Activated naive CD4-positive, alpha-beta T cell treated with anti-CD3 and anti-CD28 coated beads for 36 hours (primary cell): ENCODE data around the gene AFG1L. TPM values are rescaled to one million over a fixed set of nuclear protein-coding genes. Genes with fewer than 3 reads are reported as not detected.
"Not testable (repeated sequence)": the region's sequence is repeated elsewhere in the genome, so short reads cannot be mapped to it uniquely, and the experiment has no call there.

ENCODE experiments used
- CTCF ChIA-PET: fragments of 350-600 bp; sonication (Branson Sonifier 250); formaldehyde crosslinking; loops from one replicate; lab custom pipeline; 2021; ENCODE audit warnings: antibody characterized with exemption; lab: Charles Lee
- DNase-seq: peaks from one replicate; pipeline ENCODE4 v3.0.0-alpha.2; 2020
- H3K27ac Mint-ChIP-seq: one replicate; pipeline ENCODE4 v1.8.0; 2021; ENCODE audit warnings: mild to moderate bottlenecking, mixed read lengths
- H3K27me3 Mint-ChIP-seq: one replicate; pipeline ENCODE4 v1.8.0; 2021; ENCODE audit warnings: low read depth, mixed read lengths
- H3K36me3 Mint-ChIP-seq: one replicate; pipeline ENCODE4 v1.8.0; 2021; ENCODE audit warnings: low read depth, mixed read lengths
- H3K4me1 Mint-ChIP-seq: one replicate; pipeline ENCODE4 v1.8.0; 2021; ENCODE audit warnings: low read depth, mixed read lengths
- H3K4me3 Mint-ChIP-seq: one replicate; pipeline ENCODE4 v1.8.0; 2021; ENCODE audit warnings: mild to moderate bottlenecking, moderate library complexity, mixed read lengths
- H3K9me3 Mint-ChIP-seq: one replicate; pipeline ENCODE4 v1.8.0; 2021; ENCODE audit warnings: mixed read lengths
- intact Hi-C: fragments of 100-400 bp; cut with micrococcal nuclease; formaldehyde crosslinking; loops from one replicate; pipeline ENCODE4 v1.15.1; 2023
- total RNA-seq, 2 experiments: library from RNA; stranded (reverse); gene quantifications; one replicate each; pipeline ENCODE4 v1.2.3, GENCODE V29; 2021

AFG1L gene
- total RNA-seq, 2 experiments from 2014 or later: 5.4 to 5.9 TPM

DNA sequence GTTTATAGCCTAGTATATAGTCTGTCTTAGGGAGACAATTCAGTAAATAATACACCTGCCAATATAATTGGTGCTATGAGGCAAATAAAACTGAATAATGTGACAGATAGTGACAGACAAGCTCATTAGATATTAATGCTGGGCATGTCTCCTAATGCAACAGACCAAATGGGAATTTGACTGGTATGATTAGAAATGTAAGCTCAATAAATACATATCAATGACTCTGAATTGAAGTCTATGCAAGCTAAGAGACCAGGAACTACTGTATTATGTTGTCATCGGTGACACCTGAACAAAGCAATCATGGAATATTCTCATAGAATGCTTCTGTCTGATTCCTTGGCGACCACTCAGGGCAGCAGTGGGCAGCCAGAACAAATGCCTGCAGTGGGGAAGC lies 31.5 kb upstream of the AFG1L start:
- CTCF ChIA-PET: interaction anchor here (0.7 to 0.9 kb wide), 2 partner anchors 16 to 116 kb away, joined by 3 read pairs; no protein-coding TSS in a partner anchor

DNA sequence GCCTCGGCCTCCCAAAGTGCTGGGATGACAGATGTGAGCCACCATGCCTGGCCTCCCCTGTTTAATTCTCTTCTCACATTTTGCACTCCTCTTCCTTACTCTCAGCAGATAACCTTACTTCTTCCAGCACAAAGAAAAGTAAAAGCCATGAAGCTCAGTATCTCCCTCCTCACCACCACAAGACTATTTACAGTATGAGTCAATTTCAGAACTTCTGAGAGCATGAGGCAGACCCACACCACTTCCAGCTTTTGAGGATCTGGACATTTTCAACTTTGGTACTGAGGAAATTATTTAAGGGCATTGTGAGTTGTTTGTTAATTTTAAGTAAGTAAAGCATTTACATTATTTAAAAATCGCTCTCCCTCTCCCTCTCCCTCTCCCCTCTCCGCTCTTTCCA lies 26.0 kb upstream of the AFG1L start:
- Mint-ChIP-seq H3K27ac (no peak overlapping the region), H3K4me3 (no peak overlapping the region), H3K9me3 (no peaks in the 10 kb centered on the region), H3K36me3 (no peaks in the 10 kb centered on the region), H3K27me3 (no peaks in the 10 kb centered on the region), H3K4me1 (no peaks in the 10 kb centered on the region)
- CTCF ChIA-PET: interaction anchor here (0.7 kb wide), 1 partner anchor 48 kb away, joined by 3 read pairs; no protein-coding TSS in a partner anchor
- DNase-seq: no peak
- intact Hi-C loops: loop anchor here (10.0 kb wide), 2 partner anchors 256 to 826 kb away; partner anchors contain the start of genes CEP57L1 and SESN1

More for the DNA sequence above, 31.5 kb upstream of the AFG1L start:
- no peak for DNase-seq
- Mint-ChIP-seq H3K27me3 (no peaks in the 10 kb centered on the region), H3K9me3 (no peaks in the 10 kb centered on the region), H3K4me1 (peaks cover 10% of the 10 kb centered on the region), H3K36me3 (no peaks in the 10 kb centered on the region), H3K4me3 (no peak overlapping the region), H3K27ac (no peak overlapping the region)
- intact Hi-C loops: loop anchor here (5.0 to 10.0 kb wide), 3 partner anchors 261 to 1741 kb away; partner anchors contain the start of genes CEP57L1 and SESN1

DNA sequence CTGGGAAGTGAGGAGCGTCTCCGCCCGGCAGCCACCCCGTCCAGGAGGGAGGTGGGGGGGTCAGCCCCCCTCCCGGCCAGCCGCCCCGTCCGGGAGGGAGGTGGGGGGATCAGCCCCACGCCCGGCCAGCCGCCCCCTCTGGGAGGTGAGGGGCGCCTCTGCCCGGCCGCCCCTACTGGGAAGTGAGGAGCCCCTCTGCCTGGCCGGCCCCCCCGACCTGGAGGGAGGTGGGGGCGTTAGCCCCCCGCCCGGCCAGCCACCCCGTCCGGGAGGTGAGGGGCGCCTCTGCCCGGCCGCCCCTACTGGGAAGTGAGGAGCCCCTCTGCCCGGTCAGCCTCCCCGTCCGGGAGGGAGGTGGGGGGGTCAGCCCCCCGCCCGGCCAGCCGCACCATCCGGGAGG lies 24.9 kb upstream of the AFG1L start:
- intact Hi-C loops: loop anchor here (10.0 kb wide), 2 partner anchors 255 to 825 kb away; partner anchors contain the start of genes CEP57L1 and SESN1

DNA sequence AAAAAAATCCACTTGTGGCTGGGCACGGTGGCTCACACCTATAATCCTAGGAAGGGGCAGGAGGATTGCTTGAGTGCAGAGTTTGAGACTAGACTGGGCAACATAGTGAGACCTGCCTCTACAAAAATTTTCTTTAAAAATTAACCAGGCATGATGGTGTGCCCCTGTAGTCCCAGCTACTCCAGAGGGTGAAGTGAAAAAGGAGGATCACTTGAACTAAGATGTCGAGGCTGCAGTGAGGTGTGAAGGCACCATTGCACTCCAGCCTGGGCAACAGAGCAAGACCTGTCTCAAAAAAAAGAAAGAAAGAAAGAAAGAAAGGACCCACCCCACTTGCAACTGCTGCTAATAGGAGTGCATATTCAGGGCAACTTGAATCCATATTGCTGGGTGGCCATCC lies 20.3 kb upstream of the AFG1L start:
- Mint-ChIP-seq H3K9me3 (no peaks in the 10 kb centered on the region), H3K27ac (no peak overlapping the region), H3K27me3 (no peaks in the 10 kb centered on the region), H3K36me3 (no peaks in the 10 kb centered on the region), H3K4me3 (no peak overlapping the region), H3K4me1 (no peaks in the 10 kb centered on the region)
- DNase-seq: no peak
- CTCF ChIA-PET: interaction anchor here (0.8 kb wide), 1 partner anchor 52 kb away, joined by 3 read pairs; no protein-coding TSS in a partner anchor
- intact Hi-C loops: no loop called here

More for the DNA sequence above, 24.9 kb upstream of the AFG1L start:
- DNase-seq, H3K9me3 Mint-ChIP-seq, H3K27ac Mint-ChIP-seq, H3K36me3 Mint-ChIP-seq, H3K4me3 Mint-ChIP-seq, H3K4me1 Mint-ChIP-seq, H3K27me3 Mint-ChIP-seq, CTCF ChIA-PET: not testable (repeated sequence)

DNA sequence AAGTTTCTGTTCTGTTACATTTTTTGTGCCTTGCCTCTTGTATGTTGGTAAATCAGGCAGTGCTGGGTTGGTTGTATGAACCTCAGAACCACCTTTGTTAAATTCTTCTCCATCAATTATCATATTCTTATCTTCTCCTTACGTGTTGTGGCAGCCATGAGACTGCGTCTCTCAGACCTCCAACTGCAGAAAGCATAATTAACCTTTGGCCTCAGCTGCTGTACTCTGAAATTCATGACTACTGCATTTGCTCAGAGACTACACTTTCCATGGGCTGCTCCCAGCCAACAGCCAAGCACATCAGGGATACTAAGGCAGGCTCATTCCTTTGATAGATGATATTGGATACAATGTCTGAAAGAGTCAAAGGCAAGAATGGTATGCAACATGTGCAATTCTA lies 18.9 kb upstream of the AFG1L start:
- no peaks in the 10 kb centered on the region for H3K36me3 Mint-ChIP-seq
- H3K27me3 Mint-ChIP-seq: no peaks in the 10 kb centered on the region
- CTCF ChIA-PET: interaction anchor here (0.6 kb wide), 1 partner anchor 251 kb away, joined by 3 read pairs; no protein-coding TSS in a partner anchor
- no peak for DNase-seq
- no peak overlapping the region for H3K27ac Mint-ChIP-seq
- H3K4me3 Mint-ChIP-seq: no peak overlapping the region
- intact Hi-C loops: no loop called here
- H3K9me3 Mint-ChIP-seq: no peaks in the 10 kb centered on the region
- H3K4me1 Mint-ChIP-seq: no peaks in the 10 kb centered on the region

DNA sequence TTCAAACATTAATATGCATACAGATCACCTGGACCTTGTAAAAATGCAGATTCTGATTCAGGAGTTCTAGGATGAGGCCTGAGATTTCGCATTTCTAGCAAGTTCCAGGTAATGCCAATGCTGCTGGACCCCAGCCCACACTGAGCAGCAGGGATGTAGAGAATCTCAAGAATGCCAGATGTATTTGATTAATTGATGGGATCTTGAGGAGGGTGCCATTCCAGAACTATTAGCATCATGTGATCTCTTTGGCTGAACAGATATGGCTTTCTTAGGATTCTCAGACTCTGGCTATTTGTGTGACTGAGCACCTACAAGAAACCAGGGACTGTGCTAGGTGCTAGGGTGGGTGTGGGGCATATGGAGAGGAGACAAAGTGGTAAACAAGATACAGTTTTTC lies 17.6 kb upstream of the AFG1L start:
- Mint-ChIP-seq H3K4me1 (no peaks in the 10 kb centered on the region), H3K4me3 (no peak overlapping the region), H3K27me3 (no peaks in the 10 kb centered on the region), H3K27ac (no peak overlapping the region), H3K9me3 (no peaks in the 10 kb centered on the region), H3K36me3 (no peaks in the 10 kb centered on the region)
- no peak for DNase-seq
- CTCF ChIA-PET: no interaction called here
- intact Hi-C loops: no loop called here

DNA sequence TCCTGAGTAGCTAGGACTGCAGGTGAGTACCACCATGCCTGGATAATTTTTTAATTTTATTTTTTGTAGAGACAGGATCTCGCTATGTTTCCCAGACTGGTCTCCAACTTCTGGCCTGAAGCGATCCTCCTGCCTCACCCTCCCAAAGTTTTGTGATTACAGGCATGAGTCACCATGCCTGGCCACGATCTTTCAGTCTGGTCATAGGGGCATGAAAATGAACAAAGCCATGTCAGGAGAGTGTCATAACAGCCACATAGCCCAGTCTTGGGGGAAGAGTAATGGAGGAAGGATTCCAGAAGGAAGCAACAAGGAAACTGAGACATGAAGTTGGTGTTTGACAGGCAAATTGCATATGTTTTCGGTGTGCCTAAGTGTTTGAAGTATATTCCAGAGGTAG lies 17.0 kb upstream of the AFG1L start:
- CTCF ChIA-PET: interaction anchor here (0.6 kb wide), 1 partner anchor 26 kb away, joined by 5 read pairs; no protein-coding TSS in a partner anchor
- no peaks in the 10 kb centered on the region for H3K4me1 Mint-ChIP-seq
- H3K4me3 Mint-ChIP-seq: no peak overlapping the region
- no peaks in the 10 kb centered on the region for H3K9me3 Mint-ChIP-seq
- no peaks in the 10 kb centered on the region for H3K36me3 Mint-ChIP-seq
- DNase-seq: no peak
- intact Hi-C loops: no loop called here
- H3K27ac Mint-ChIP-seq: no peak overlapping the region
- no peaks in the 10 kb centered on the region for H3K27me3 Mint-ChIP-seq

DNA sequence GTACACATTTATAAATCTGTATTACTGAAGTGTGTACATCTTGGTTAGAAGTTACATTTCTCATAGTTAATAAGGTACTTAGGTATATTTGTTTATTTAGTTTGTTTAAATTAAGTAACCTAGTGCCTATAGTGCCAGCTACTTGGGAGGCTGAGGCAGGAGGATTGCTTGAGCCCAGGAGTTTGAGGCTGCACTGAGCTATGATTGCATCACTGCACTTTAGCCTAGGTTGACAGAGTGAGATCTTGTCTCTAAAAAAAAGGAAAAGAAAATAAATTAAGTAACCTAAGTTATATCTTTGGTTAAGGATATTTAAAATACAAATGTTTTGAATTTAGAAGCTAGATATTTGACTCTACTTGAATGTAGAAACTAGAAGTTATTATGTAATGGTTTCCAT lies 9.5 kb upstream of the AFG1L start:
- Mint-ChIP-seq H3K36me3 (no peaks in the 10 kb centered on the region), H3K9me3 (no peaks in the 10 kb centered on the region), H3K4me1 (peaks cover 8% of the 10 kb centered on the region), H3K4me3 (no peak overlapping the region), H3K27ac (no peak overlapping the region), H3K27me3 (no peaks in the 10 kb centered on the region)
- CTCF ChIA-PET: no interaction called here
- intact Hi-C loops: no loop called here
- no peak for DNase-seq

DNA sequence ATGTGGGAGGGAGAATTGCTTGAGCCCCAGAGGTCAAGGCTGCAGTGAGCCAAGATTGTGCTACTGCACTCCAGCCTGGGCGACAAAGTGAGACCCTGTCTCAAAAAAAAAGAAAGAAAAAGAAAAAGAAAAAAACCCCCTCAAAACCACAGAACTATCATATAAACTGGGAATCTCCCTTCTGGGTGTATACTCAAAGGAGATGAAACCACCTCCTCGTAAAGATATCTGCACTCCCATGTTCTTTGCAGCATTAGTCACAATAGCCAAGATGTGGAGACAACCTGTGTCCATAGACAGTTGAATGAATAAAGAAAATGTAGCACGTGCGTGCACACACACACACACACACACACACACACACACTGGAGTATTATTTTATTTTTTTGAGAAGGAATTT lies 8.5 kb upstream of the AFG1L start:
- no peak overlapping the region for H3K4me3 Mint-ChIP-seq
- H3K4me1 Mint-ChIP-seq: peaks cover 8% of the 10 kb centered on the region
- CTCF ChIA-PET: interaction anchor here (0.7 kb wide), 1 partner anchor 82 kb away, joined by 4 read pairs; no protein-coding TSS in a partner anchor
- no peak overlapping the region for H3K27ac Mint-ChIP-seq
- DNase-seq: no peak
- no peaks in the 10 kb centered on the region for H3K36me3 Mint-ChIP-seq
- no peaks in the 10 kb centered on the region for H3K9me3 Mint-ChIP-seq
- intact Hi-C loops: no loop called here
- H3K27me3 Mint-ChIP-seq: no peaks in the 10 kb centered on the region

DNA sequence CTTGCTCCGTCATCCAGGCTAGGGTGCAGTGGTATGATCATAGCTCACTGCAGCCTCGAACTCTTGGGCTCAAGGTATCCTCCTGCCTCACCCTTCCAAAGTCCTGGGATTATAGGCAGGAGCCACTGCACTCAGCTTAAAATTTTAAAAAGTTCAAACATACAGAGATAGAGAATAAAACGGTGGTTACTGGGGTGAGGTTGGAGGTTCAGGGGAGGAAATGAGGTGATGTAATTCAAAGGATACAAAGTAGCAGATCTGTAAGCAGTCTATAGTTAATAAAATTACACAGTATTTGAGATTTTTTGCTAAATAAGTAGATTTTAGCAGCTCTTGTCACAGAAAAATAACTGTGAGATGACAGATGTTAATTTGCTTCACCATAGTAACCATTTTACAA lies 7.5 kb upstream of the AFG1L start:
- Mint-ChIP-seq H3K27ac (no peak overlapping the region), H3K4me1 (peaks cover 8% of the 10 kb centered on the region), H3K27me3 (no peaks in the 10 kb centered on the region), H3K36me3 (no peaks in the 10 kb centered on the region), H3K4me3 (no peak overlapping the region), H3K9me3 (no peaks in the 10 kb centered on the region)
- CTCF ChIA-PET: no interaction called here
- intact Hi-C loops: no loop called here
- DNase-seq: no peak

DNA sequence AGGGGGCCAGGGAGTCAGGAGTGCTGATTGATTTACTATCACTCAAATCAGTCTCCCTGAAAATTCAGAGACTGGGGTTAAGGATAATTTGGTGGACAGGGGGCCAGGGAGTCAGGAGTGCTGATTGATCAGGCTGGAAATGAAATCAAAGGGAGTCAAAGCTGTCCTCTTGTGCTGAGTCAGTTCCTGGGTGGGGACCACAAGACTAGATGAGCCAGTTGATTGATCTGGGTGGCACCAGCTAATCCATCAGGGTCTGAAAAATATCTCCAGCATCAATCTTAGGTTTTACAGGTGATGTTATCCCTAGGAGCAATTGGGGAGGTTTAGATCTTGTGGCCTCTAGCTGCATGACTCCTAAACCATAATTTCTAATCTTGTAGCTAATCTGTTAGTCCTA lies 6.1 kb upstream of the AFG1L start:
- intact Hi-C loops: no loop called here
- DNase-seq: no peak
- H3K4me3 Mint-ChIP-seq: no peak overlapping the region
- no peaks in the 10 kb centered on the region for H3K9me3 Mint-ChIP-seq
- CTCF ChIA-PET: no interaction called here
- no peak overlapping the region for H3K27ac Mint-ChIP-seq
- H3K36me3 Mint-ChIP-seq: no peaks in the 10 kb centered on the region
- peaks cover 8% of the 10 kb centered on the region for H3K4me1 Mint-ChIP-seq
- no peaks in the 10 kb centered on the region for H3K27me3 Mint-ChIP-seq

DNA sequence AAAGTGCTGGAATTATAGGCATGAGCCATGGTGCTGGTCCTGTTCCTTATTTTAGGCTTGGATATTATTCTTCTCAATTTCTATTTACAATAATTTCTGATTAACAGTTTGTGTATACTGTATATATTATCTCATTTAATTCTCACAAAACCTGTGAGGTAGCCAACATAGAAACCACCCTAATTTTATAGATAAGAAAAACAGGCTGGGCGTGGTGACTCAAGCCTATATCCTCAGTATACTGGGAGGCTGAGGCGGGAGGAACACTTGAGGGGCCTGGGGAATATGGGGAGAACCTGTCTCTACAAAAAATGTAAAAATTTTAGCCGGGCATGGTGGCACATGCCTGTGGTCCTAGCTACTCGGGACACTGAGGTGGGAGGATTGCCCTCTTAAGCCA lies 3.8 kb upstream of the AFG1L start:
- Mint-ChIP-seq H3K27ac (no peak overlapping the region), H3K4me3 (no peak overlapping the region), H3K4me1 (peaks cover 19% of the 10 kb centered on the region), H3K27me3 (no peaks in the 10 kb centered on the region), H3K9me3 (no peaks in the 10 kb centered on the region), H3K36me3 (peaks cover 3% of the 10 kb centered on the region)
- intact Hi-C loops: loop anchor here (10.0 kb wide), 3 partner anchors 724 to 1176 kb away; partner anchors contain the start of genes BEND3 and PDSS2
- no peak for DNase-seq
- CTCF ChIA-PET: interaction anchor here (0.9 kb wide), 1 partner anchor 201 kb away, joined by 3 read pairs; no protein-coding TSS in a partner anchor

DNA sequence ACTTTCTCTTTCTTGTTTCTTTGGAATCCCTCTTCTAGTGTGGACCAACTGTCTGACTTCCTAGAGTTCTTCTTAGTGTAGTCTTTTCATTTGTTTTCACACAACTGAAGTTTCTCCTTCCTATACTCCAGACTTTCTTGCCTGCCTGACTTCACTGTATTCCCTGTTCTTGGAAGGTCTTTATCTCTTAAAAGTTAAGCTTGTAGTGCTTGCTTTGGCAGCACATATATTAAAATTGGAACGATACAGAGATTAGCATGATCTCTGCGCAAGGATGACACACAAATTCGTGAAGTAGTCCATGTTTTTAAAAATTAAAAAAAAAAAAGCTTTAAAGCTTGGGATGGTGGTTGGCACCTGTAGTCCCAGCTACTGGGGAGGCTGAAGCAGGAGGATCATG lies 2.3 kb upstream of the AFG1L start:
- H3K4me3 Mint-ChIP-seq, DNase-seq, H3K27ac Mint-ChIP-seq, H3K36me3 Mint-ChIP-seq, CTCF ChIA-PET, H3K9me3 Mint-ChIP-seq, H3K27me3 Mint-ChIP-seq: not testable (repeated sequence)
- intact Hi-C loops: loop anchor here (10.0 kb wide), 3 partner anchors 722 to 1178 kb away; partner anchors contain the start of genes BEND3 and PDSS2
- H3K4me1 Mint-ChIP-seq: peaks cover 12% of the 10 kb centered on the region
